Caco-2 (cell line): ENCODE measurements around the gene KLRB1. TPM values are rescaled to one million over a fixed set of nuclear protein-coding genes. Genes with fewer than 3 reads are reported as not detected.
A peak's percentile ranks its signal among the peaks of the same experiment; 100 is the strongest.

Source experiments
- BruUV-seq: library from RNA; stranded (reverse); fragments of 400-500 nt; replicated peaks from 2 replicates; lab custom pipeline; 2021; lab: Mats Ljungman, UMichigan
- CTCF ChIA-PET: fragments of 300-600 bp; sonication (Branson Sonifier 250); formaldehyde crosslinking; loops from one replicate; lab custom pipeline; 2022; ENCODE audit warnings: antibody characterized with exemption; lab: Charles Lee
- POLR2A ChIA-PET: fragments of 300-600 bp; sonication (Branson Sonifier 250); formaldehyde crosslinking; loops from one replicate; lab custom pipeline; 2022; ENCODE audit warnings: antibody characterized with exemption; lab: Charles Lee
- DNase-seq, 2 experiments: peaks; one replicate each; pipeline versions ENCODE4 v3.0.0 to v3.0.0-alpha.2; 2020 to 2022
- H3K27me3 ChIP-seq: replicated peaks from 2 replicates; pipeline ENCODE4 v1.6.0; 2011; ENCODE audit warnings: low read length; ENCODE audit not compliant: control insufficient read depth, insufficient read depth
- H3K36me3 ChIP-seq: 2 replicates; pipeline ENCODE4 v1.5.1; 2011; ENCODE audit warnings: low read length; ENCODE audit not compliant: control insufficient read depth, insufficient read depth
- H3K4me1 ChIP-seq: fragments of 250-450 bp; sonication (Bioruptor Pico); 2 replicates; pipeline ENCODE4 v1.5.1; 2020; ENCODE audit warnings: mild to moderate bottlenecking
- H3K4me3 ChIP-seq: 2 replicates; pipeline ENCODE4 v1.5.1; 2011; ENCODE audit warnings: low read depth, mild to moderate bottlenecking, control low read depth, low read length
- H3K9me3 ChIP-seq: fragments of 250-450 bp; sonication (Bioruptor Pico); 2 replicates; pipeline ENCODE4 v1.5.1; 2020; ENCODE audit warnings: mild to moderate bottlenecking, moderate library complexity
- H3K27ac Mint-ChIP-seq: one replicate; pipeline ENCODE4 v1.8.0; 2022; ENCODE audit warnings: mixed read lengths; ENCODE audit not compliant: unreplicated experiment
- H3K27me3 Mint-ChIP-seq: one replicate; pipeline ENCODE4 v1.8.0; 2022; ENCODE audit warnings: mixed read lengths; ENCODE audit not compliant: insufficient read depth, unreplicated experiment
- H3K36me3 Mint-ChIP-seq: one replicate; pipeline ENCODE4 v1.8.0; 2022; ENCODE audit warnings: mild to moderate bottlenecking, mixed read lengths; ENCODE audit not compliant: insufficient read depth, unreplicated experiment
- H3K4me1 Mint-ChIP-seq: one replicate; pipeline ENCODE4 v1.8.0; 2022; ENCODE audit warnings: low read depth, mixed read lengths; ENCODE audit not compliant: unreplicated experiment
- H3K4me3 Mint-ChIP-seq: one replicate; pipeline ENCODE4 v1.8.0; 2022; ENCODE audit warnings: mild to moderate bottlenecking, moderate library complexity, mixed read lengths; ENCODE audit not compliant: unreplicated experiment
- H3K9me3 Mint-ChIP-seq: one replicate; pipeline ENCODE4 v1.8.0; 2022; ENCODE audit warnings: mixed read lengths; ENCODE audit not compliant: unreplicated experiment
- intact Hi-C: fragments of 100-400 bp; cut with micrococcal nuclease; formaldehyde crosslinking; loops from one replicate; pipeline ENCODE4 v1.10.0; 2022; ENCODE audit not compliant: unreplicated experiment
- total RNA-seq: library from RNA; stranded (reverse); gene quantifications from 2 replicates; pipeline ENCODE4 v1.2.3, GENCODE V29; 2022
- TF ChIP-seq, protein P1 (sequence below), 2 experiments: fragments of 200-600 bp in 1 of 2; IDR thresholded peaks; 1 replicate in 1 of 2; 2 replicates in 1 of 2; pipeline versions ENCODE4 v1.5.1 to v1.8.0; 2011 to 2022; ENCODE audit warnings: antibody characterized with exemption in 1 of 2, control low read depth in 1 of 2, inconsistent platforms in 1 of 2, low read depth in 1 of 2, low read length in 1 of 2, mild to moderate bottlenecking in 1 of 2, moderate library complexity in 1 of 2; ENCODE audit not compliant: insufficient read depth in 1 of 2, severe bottlenecking in 1 of 2, unreplicated experiment in 1 of 2

Gene KLRB1
- total RNA-seq, 1 experiment from 2014 or later = not detected

DNA sequence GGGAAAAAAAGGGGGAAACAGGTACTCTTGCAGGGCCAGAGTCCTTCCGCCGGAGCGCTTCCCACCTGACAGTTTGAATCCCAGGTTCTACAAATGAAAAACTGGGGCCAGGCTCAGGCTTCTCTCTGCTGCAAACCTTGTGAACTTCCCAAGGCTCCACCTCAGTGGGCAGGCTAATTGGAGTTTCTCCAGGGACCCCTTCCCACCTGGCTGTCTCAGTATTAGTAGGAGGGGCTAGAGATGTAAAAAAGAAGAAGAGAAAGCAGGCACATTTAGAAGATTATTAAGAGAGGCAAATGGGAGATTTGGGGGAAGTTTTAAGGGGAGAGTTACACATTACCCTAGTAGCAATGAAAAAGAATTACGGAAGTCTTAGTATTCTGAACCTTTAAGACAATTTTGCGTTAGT, 41.8 kb upstream of the KLRB1 start:
- H3K4me3 Mint-ChIP-seq = peak overlapping the region; percentile 98
- TF ChIP-seq, protein P1, sequence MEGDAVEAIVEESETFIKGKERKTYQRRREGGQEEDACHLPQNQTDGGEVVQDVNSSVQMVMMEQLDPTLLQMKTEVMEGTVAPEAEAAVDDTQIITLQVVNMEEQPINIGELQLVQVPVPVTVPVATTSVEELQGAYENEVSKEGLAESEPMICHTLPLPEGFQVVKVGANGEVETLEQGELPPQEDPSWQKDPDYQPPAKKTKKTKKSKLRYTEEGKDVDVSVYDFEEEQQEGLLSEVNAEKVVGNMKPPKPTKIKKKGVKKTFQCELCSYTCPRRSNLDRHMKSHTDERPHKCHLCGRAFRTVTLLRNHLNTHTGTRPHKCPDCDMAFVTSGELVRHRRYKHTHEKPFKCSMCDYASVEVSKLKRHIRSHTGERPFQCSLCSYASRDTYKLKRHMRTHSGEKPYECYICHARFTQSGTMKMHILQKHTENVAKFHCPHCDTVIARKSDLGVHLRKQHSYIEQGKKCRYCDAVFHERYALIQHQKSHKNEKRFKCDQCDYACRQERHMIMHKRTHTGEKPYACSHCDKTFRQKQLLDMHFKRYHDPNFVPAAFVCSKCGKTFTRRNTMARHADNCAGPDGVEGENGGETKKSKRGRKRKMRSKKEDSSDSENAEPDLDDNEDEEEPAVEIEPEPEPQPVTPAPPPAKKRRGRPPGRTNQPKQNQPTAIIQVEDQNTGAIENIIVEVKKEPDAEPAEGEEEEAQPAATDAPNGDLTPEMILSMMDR (IDR thresholded peaks at IDR 0.05; ENCODE audit: insufficient read depth in 1 of 2, low read depth in 1 of 2, low read length in 1 of 2, severe bottlenecking in 1 of 2, unreplicated experiment in 1 of 2) = no peak
- CTCF ChIA-PET = no interaction called here
- H3K4me1 ChIP-seq = peaks cover 24% of the 10 kb centered on the region
- H3K27me3 ChIP-seq = no peaks in the 10 kb centered on the region
- peaks cover 11% of the 10 kb centered on the region for H3K9me3 Mint-ChIP-seq
- 0 out of 2 replicates have a peak, but pooled peaks cover 1% of the 10 kb centered on the region for H3K36me3 ChIP-seq
- BruUV-seq = no TSS peak
- POLR2A ChIA-PET = no interaction called here
- H3K27ac Mint-ChIP-seq = peak overlapping the region; percentile 96
- no peak for DNase-seq
- H3K36me3 Mint-ChIP-seq = peaks cover 13% of the 10 kb centered on the region
- 0 out of 2 replicates have a peak, but pooled peaks cover 3% of the 10 kb centered on the region for H3K9me3 ChIP-seq
- H3K4me1 Mint-ChIP-seq = peaks cover 40% of the 10 kb centered on the region
- H3K4me3 ChIP-seq = peak overlapping the region; percentile 51
- intact Hi-C loops = loop anchor here (2.0 kb wide), 1 partner anchor 49 kb away; no protein-coding TSS in a partner anchor
- no peaks in the 10 kb centered on the region for H3K27me3 Mint-ChIP-seq

DNA sequence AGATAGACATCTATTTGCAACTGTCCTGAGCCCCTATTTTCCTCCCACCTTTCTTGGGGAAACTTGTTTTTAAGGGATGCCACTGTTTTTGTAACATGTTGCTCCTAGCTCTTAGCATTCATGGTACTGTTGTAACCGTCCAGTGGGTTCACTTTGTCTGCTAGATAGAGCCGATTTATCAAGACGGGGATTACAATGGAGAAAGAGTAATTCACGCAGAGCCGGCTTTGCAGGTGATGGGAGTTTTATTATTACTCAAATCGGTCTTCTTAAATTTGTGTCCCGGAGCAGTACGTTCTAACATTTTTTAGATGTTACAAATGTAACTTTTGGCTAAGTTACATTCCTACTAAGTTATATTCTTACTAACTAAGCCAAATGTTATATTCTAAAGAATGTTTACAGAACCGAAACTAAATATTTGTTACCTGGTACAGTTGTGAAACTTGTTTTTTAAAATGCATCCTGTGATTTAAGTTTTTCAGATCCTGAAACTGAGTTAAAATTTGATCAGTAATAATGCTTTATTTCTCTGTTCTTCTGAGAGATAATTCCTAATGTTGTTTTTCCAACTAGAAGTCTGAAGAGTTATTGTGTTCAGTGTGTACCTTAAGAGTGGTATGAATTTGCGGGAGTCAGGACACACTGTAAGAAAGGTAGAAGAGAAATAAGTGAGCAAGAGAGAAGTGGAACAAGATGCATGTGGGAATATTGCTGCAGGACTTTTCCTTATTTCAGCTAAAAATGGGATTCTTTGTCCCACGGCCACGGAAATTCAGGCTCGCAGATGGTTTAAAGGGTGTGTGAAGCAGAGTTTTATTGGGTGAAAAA, 41.2 kb upstream of the KLRB1 start:
- Histone ChIP-seq H3K4me1 (peaks cover 24% of the 10 kb centered on the region), H3K9me3 (0 out of 2 replicates have a peak, but pooled peaks cover 8% of the 10 kb centered on the region), H3K4me3 (peak overlapping the region; percentile 51), H3K27me3 (no peaks in the 10 kb centered on the region), H3K36me3 (0 out of 2 replicates have a peak, but pooled peaks cover 1% of the 10 kb centered on the region)
- peaks cover 40% of the 10 kb centered on the region for H3K4me1 Mint-ChIP-seq
- no peaks in the 10 kb centered on the region for H3K27me3 Mint-ChIP-seq
- ChIA-PET POLR2A (interaction anchor here (0.6 kb wide), 1 partner anchor 564 kb away, joined by 3 read pairs; the partner anchor contains the start of gene GABARAPL1), CTCF (interaction anchor here (0.5 to 1.8 kb wide), 2 partner anchors 59 to 488 kb away, joined by 3 to 9 read pairs; no protein-coding TSS in a partner anchor)
- DNase-seq = no peak
- H3K36me3 Mint-ChIP-seq = peaks cover 10% of the 10 kb centered on the region
- no TSS peak for BruUV-seq
- TF ChIP-seq, protein P1 (IDR thresholded peaks at IDR 0.05; ENCODE audit: insufficient read depth in 1 of 2, low read depth in 1 of 2, low read length in 1 of 2, severe bottlenecking in 1 of 2, unreplicated experiment in 1 of 2) = no peak
- H3K27ac Mint-ChIP-seq = peak overlapping the region; percentile 96
- H3K9me3 Mint-ChIP-seq = peaks cover 17% of the 10 kb centered on the region
- H3K4me3 Mint-ChIP-seq = peak overlapping the region; percentile 98
- intact Hi-C loops = loop anchor here (1.0 to 2.0 kb wide), 2 partner anchors 11 to 48 kb away; no protein-coding TSS in a partner anchor
